ENCODE results near the gene ATMIN. TPM values are rescaled to one million over a fixed set of nuclear protein-coding genes. Genes with fewer than 3 reads are reported as not detected.

ATMIN gene
- total and polyA plus RNA-seq, 2 donors (not counting 3 experiments of a cell fraction or from before 2014, with no cell fraction given) = 15.0 to 22.4 TPM

- H3K9me1 ChIP-seq (replicated peaks; ENCODE audit: control insufficient read depth, extremely low read depth, insufficient read depth, low read length) = no peaks in the 10 kb centered on the region
- BruUV-seq (replicated peaks) = no TSS peak
- H2AFZ ChIP-seq (ENCODE audit: low read depth, low read length) = peak within 1 kb of the TSS; percentile 91
- peaks cover 21% of the 10 kb centered on the region for H3K79me2 ChIP-seq (ENCODE audit: control insufficient read depth, insufficient read depth, low read length)
- dilution Hi-C loops (cut with MboI; ENCODE audit: extremely low pct_ligation_motif_present, low sequenced_read_pairs) = no loop called here
- H3K9ac ChIP-seq (replicated peaks; ENCODE audit: extremely low read depth, insufficient read depth, low read length) = peak within 1 kb of the TSS; percentile 30
- TF ChIP-seq MYC (IDR thresholded peaks at IDR 0.05; ENCODE audit: low read depth, low read length) = no peak
- peak; percentile 22 for TF ChIP-seq MAX (IDR thresholded peaks at IDR 0.05; ENCODE audit: insufficient read depth, insufficient read length)
- TF ChIP-seq JUN (IDR thresholded peaks at IDR 0.05; ENCODE audit: borderline replicate concordance, insufficient read depth, insufficient read length, low read depth) = no peak
- no peak for TF ChIP-seq FOS (IDR thresholded peaks at IDR 0.05; ENCODE audit: borderline replicate concordance, insufficient read depth, low read length)
- TF ChIP-seq POLR2A (IDR thresholded peaks at IDR 0.05; ENCODE audit: low read depth, low read length) = peak; percentile 57
- peak; percentile 96 for FAIRE-seq
- H3K36me3 ChIP-seq (ENCODE audit: control insufficient read depth in 2 of 2, extremely low read depth in 1 of 2, insufficient read depth in 2 of 2, low read length in 2 of 2) = no peaks in the 10 kb centered on the region
- peak within 1 kb of the TSS; percentile 77 for H3K4me2 ChIP-seq (ENCODE audit: insufficient read depth, low read length)
- H3K4me3 ChIP-seq (replicated peaks in 1 of 3; ENCODE audit: insufficient read depth in 1 of 3, low read depth in 1 of 3, low read length in 3 of 3) = peak within 1 kb of the TSS; percentile 49 to 80 (median 60)
- peaks cover 0 to 4% of the 10 kb centered on the region in 2 experiments for H3K27me3 ChIP-seq (ENCODE audit: control insufficient read depth in 2 of 2, insufficient read depth in 2 of 2, low read length in 2 of 2)
- DNase-seq (ENCODE audit: low read depth, low spot score) = peak; percentile 99
- H4K20me1 ChIP-seq (replicated peaks; ENCODE audit: control insufficient read depth, extremely low read depth, insufficient read depth, low read length) = no peaks in the 10 kb centered on the region
- ChIA-PET POLR2A (no interaction called here), CTCF (no interaction called here)
- no peaks in the 10 kb centered on the region for H3K9me3 ChIP-seq (replicated peaks; ENCODE audit: control insufficient read depth, insufficient read depth, low read length)
- intact Hi-C loops (cut with micrococcal nuclease) = loop anchor here (1.0 to 5.0 kb wide), 5 partner anchors 19 to 159 kb away; partner anchors contain the start of genes C16orf46 and CENPN
- H3K4me1 ChIP-seq (ENCODE audit: control insufficient read depth, extremely low read depth, insufficient read depth, low read length) = peaks cover 7% of the 10 kb centered on the region
- peak within 1 kb of the TSS; percentile 0 for H3K27ac ChIP-seq (ENCODE audit: insufficient read depth, low read depth, low read length)
These were observed 60.5 kb downstream of the ATMIN start, which contains the start of gene GCSH for GRCh38 chr16:81095953-81096714. Gene GCSH, minus strand, starts transcription at chr16:81096395. Its CDS starts 117 bp downstream, at chr16:81096278.

- dilution Hi-C loops (cut with MboI; ENCODE audit: extremely low pct_ligation_motif_present, low sequenced_read_pairs) (no loop called here), intact Hi-C loops (cut with micrococcal nuclease) (loop anchor here (1.0 to 5.0 kb wide), 5 partner anchors 19 to 159 kb away; partner anchors contain the start of genes C16orf46 and CENPN)
- Histone ChIP-seq H3K27me3 (ENCODE audit: control insufficient read depth in 2 of 2, insufficient read depth in 2 of 2, low read length in 2 of 2) (peaks cover 2 to 4% of the 10 kb centered on the region in 2 experiments), H3K79me2 (ENCODE audit: control insufficient read depth, insufficient read depth, low read length) (peaks cover 19% of the 10 kb centered on the region), H3K36me3 (ENCODE audit: control insufficient read depth in 2 of 2, extremely low read depth in 1 of 2, insufficient read depth in 2 of 2, low read length in 2 of 2) (no peaks in the 10 kb centered on the region), H3K4me3 (replicated peaks in 1 of 3; ENCODE audit: insufficient read depth in 1 of 3, low read depth in 1 of 3, low read length in 3 of 3) (peak overlapping the region in 1 of 3 experiments; percentile 49), H3K9me3 (replicated peaks; ENCODE audit: control insufficient read depth, insufficient read depth, low read length) (no peaks in the 10 kb centered on the region), H3K27ac (ENCODE audit: insufficient read depth, low read depth, low read length) (no peak overlapping the region), H3K9me1 (replicated peaks; ENCODE audit: control insufficient read depth, extremely low read depth, insufficient read depth, low read length) (no peaks in the 10 kb centered on the region), H4K20me1 (replicated peaks; ENCODE audit: control insufficient read depth, extremely low read depth, insufficient read depth, low read length) (no peaks in the 10 kb centered on the region), H3K4me1 (ENCODE audit: control insufficient read depth, extremely low read depth, insufficient read depth, low read length) (peaks cover 7% of the 10 kb centered on the region), H2AFZ (ENCODE audit: low read depth, low read length) (peak overlapping the region; percentile 91), H3K9ac (replicated peaks; ENCODE audit: extremely low read depth, insufficient read depth, low read length) (no peak overlapping the region), H3K4me2 (ENCODE audit: insufficient read depth, low read length) (peak overlapping the region; percentile 77)
- no peak for DNase-seq (ENCODE audit: low read depth, low spot score)
- no peak for TF ChIP-seq POLR2AphosphoS5 (IDR thresholded peaks at IDR 0.05; ENCODE audit: insufficient read depth, low read depth, low read length)
- no peak for FAIRE-seq
- BruUV-seq (replicated peaks) = no TSS peak
- ChIA-PET CTCF (no interaction called here), POLR2A (no interaction called here)
These were observed 61.1 kb downstream of the ATMIN start for GRCh38 chr16:81096715-81097208.

Small RNAs within 50 kb of the gene (small RNA-seq; reads per million reads assigned to genes)
- gene AC092718.3 (ENCODE audit: insufficient read depth, insufficient read length, low read depth, low replicate concordance) = not detected

Other genes starting within 250 kb of the ATMIN start
- gene CDYL2, start 231.2 kb upstream of the ATMIN start, total RNA-seq = 71.3 and 82.8 TPM in 2 replicates
- gene CDYL2, start 231.2 kb upstream of the ATMIN start, polyA plus RNA-seq = 4.6 and 7.1 TPM in 2 replicates
- 96.6 and 97.8 TPM in 2 replicates for gene CMC2, start 29.0 kb upstream of the ATMIN start, total RNA-seq
- gene CMC2, start 29.0 kb upstream of the ATMIN start, polyA plus RNA-seq = 121 and 216 TPM in 2 replicates
- 52.4 and 53.4 TPM in 2 replicates for gene CENPN, start 28.6 kb upstream of the ATMIN start, total RNA-seq
- 15.3 and 17.6 TPM in 2 replicates for gene CENPN, start 28.6 kb upstream of the ATMIN start, polyA plus RNA-seq
- gene C16orf46, start 41.4 kb downstream of the ATMIN start, total RNA-seq = 0.53 TPM in 1 of 2 replicates, not detected in the other
- 0.26 and 0.33 TPM in 2 replicates for gene C16orf46, start 41.4 kb downstream of the ATMIN start, polyA plus RNA-seq
- 31.1 and 33.1 TPM in 2 replicates for gene GCSH, start 60.6 kb downstream of the ATMIN start, total RNA-seq
- 5.4 and 6.9 TPM in 2 replicates for gene GCSH, start 60.6 kb downstream of the ATMIN start, polyA plus RNA-seq
- gene BCO1, start 202.8 kb downstream of the ATMIN start, total RNA-seq = not detected in 2 replicates
- not detected in 2 replicates for gene BCO1, start 202.8 kb downstream of the ATMIN start, polyA plus RNA-seq

Measured in endothelial cell of umbilical vein (primary cell).